Breast epithelium (tissue), 3 donors: Measurements from ENCODE around the gene ARHGDIA.

ENCODE experiments used
- CTCF ChIP-seq, 3 donors: fragments of 450-650 bp; IDR thresholded peaks; one replicate each; pipeline ENCODE4 v1.5.1; 2016 to 2017; ENCODE audit warnings: antibody characterized with exemption in 3 of 3, mild to moderate bottlenecking in 3 of 3, moderate library complexity in 3 of 3
- POLR2AphosphoS5 ChIP-seq, 3 donors: sonication (generic); formaldehyde crosslinking; IDR thresholded peaks; one replicate each; pipeline ENCODE4 v1.6.1; 2017; ENCODE audit warnings: antibody characterized with exemption in 3 of 3

DNA sequence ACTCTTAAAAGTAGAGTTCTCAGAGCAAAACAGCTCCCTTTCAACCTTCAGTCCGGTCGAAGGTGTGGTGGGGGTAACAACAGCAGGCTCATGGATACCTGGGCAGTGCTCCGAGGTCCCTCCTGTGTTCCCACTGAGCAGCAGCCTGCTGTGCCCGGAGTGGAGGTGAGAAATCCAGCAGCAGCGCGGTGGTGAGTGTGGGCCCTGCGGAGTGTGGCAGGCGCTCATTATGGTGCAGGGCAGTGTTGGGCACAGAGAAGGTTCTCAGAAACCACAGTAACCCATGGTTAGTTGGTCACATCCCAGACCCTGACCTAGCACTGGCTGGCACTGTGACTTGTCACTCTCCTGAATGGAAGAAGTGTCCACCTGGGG lies 5.8 kb downstream of the ARHGDIA start:
- TF ChIP-seq CTCF (IDR thresholded peaks at IDR 0.05) = no peak
- TF ChIP-seq POLR2AphosphoS5 (IDR thresholded peaks at IDR 0.05) = no peak
